NT2/D1 (cell line): ENCODE results near the gene TMEM222.

Source experiments
- DNase-seq: peaks from one replicate; pipeline ENCODE4 v3.0.0-alpha.2; 2011; ENCODE audit warnings: low read depth, low spot score
- H3K27me3 ChIP-seq: 2 replicates; pipeline ENCODE4 v1.6.0; 2011; ENCODE audit warnings: mild to moderate bottlenecking; ENCODE audit not compliant: insufficient read length, insufficient read depth
- H3K36me3 ChIP-seq: 2 replicates; pipeline ENCODE4 v1.6.1; 2011; ENCODE audit warnings: mild to moderate bottlenecking, low read length, mixed read lengths; ENCODE audit not compliant: insufficient read depth, insufficient read length
- H3K4me1 ChIP-seq: 2 replicates; pipeline ENCODE4 v1.5.1; 2011; ENCODE audit not compliant: insufficient read depth, insufficient read length
- H3K4me3 ChIP-seq: 2 replicates; pipeline ENCODE4 v1.5.1; 2011; ENCODE audit warnings: low read depth; ENCODE audit not compliant: insufficient read length
- H3K9ac ChIP-seq: 2 replicates; pipeline ENCODE4 v1.6.0; 2011; ENCODE audit warnings: low read depth; ENCODE audit not compliant: insufficient read length
- H3K9me3 ChIP-seq: 2 replicates; pipeline ENCODE4 v1.5.1; 2011; ENCODE audit warnings: mild to moderate bottlenecking, low read length; ENCODE audit not compliant: insufficient read depth
- SUZ12 ChIP-seq: IDR thresholded peaks from 2 replicates; pipeline ENCODE4 v1.6.1; 2011; ENCODE audit not compliant: insufficient read length, insufficient read depth; ENCODE audit errors: extremely low read depth
- YY1 ChIP-seq: IDR thresholded peaks from 2 replicates; pipeline ENCODE4 v1.6.1; 2011; ENCODE audit not compliant: insufficient read length, insufficient read depth
- ZNF274 ChIP-seq: IDR thresholded peaks from 2 replicates; pipeline ENCODE4 v1.6.1; 2011; ENCODE audit warnings: mild to moderate bottlenecking, low read depth, low read length

Gene TMEM222

DNA sequence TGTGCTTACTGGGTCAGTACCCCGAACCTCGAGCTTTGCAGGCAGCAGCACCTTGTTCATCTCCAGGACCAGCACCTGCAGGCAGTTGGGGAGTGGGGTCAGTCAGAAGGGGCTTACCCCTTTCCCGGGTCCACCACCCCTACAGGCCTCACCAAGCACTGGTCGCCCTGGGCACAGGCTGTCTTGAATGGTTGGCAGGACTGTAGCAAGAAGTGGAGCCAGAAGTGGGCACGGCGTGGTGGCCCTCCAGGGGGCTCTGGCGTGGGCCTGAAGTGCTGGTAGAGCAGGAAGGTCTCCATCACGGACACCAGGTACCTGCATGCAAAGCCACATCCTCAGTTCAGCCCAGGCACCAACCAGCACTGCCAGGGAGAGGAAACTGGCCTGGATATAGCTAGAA, 39.6 kb downstream of the TMEM222 start:
- H3K4me3 ChIP-seq = no peak overlapping the region
- peaks cover 20% of the 10 kb centered on the region for H3K27me3 ChIP-seq
- no peaks in the 10 kb centered on the region for H3K9me3 ChIP-seq
- no peak for DNase-seq
- TF ChIP-seq SUZ12 (no peak), YY1 (no peak), ZNF274 (no peak)
- H3K36me3 ChIP-seq = peaks cover 49% of the 10 kb centered on the region
- no peak overlapping the region for H3K9ac ChIP-seq
- peaks cover 34% of the 10 kb centered on the region for H3K4me1 ChIP-seq

GRCh38 chr1:27363766-27364695, 42.1 kb downstream of the TMEM222 start:
- Histone ChIP-seq H3K4me1 (peaks cover 29% of the 10 kb centered on the region), H3K4me3 (no peak overlapping the region), H3K36me3 (peaks cover 35% of the 10 kb centered on the region), H3K9me3 (no peaks in the 10 kb centered on the region), H3K9ac (no peak overlapping the region), H3K27me3 (peaks cover 5% of the 10 kb centered on the region)
- no peak for TF ChIP-seq YY1
- no peak for DNase-seq

DNA sequence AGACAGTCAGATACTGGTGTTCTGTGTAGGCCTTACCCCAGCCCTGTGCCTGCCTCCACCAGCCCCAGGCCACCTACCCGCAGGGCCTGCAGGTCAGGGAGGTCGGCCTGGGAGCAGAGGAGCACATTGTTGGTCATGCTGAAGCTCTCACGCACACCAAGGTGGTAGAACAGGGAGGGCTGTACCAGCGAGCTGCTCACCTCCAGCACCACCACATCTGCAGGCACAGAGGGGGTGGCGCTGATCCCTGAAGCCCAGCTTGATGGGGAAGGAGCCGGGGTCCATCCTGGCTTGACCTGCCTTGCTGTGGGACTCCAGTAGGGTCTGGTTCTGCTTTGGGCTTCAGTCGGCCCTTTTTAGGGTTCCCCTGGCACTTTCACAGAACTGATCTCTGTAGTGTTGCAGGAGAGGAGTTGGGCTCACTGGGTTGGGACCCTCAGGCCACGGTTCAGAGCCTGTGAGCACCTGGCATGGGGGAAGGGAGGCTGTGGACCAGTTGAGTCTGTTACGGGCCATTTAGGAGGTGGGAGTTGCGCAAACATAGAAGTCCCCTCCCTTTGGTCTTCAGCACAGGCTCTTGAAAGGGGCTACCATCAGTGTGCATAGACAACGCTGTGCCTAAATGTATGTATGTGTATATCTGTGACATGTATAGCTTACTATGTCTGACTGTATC, 42.9 kb downstream of the TMEM222 start:
- Histone ChIP-seq H3K4me3 (no peak overlapping the region), H3K36me3 (peaks cover 27% of the 10 kb centered on the region), H3K9me3 (no peaks in the 10 kb centered on the region), H3K27me3 (no peaks in the 10 kb centered on the region), H3K9ac (peak overlapping the region; percentile 12), H3K4me1 (peaks cover 28% of the 10 kb centered on the region)
- TF ChIP-seq ZNF274 = no peak
- no peak for TF ChIP-seq YY1
- no peak for TF ChIP-seq SUZ12
- DNase-seq = no peak

DNA sequence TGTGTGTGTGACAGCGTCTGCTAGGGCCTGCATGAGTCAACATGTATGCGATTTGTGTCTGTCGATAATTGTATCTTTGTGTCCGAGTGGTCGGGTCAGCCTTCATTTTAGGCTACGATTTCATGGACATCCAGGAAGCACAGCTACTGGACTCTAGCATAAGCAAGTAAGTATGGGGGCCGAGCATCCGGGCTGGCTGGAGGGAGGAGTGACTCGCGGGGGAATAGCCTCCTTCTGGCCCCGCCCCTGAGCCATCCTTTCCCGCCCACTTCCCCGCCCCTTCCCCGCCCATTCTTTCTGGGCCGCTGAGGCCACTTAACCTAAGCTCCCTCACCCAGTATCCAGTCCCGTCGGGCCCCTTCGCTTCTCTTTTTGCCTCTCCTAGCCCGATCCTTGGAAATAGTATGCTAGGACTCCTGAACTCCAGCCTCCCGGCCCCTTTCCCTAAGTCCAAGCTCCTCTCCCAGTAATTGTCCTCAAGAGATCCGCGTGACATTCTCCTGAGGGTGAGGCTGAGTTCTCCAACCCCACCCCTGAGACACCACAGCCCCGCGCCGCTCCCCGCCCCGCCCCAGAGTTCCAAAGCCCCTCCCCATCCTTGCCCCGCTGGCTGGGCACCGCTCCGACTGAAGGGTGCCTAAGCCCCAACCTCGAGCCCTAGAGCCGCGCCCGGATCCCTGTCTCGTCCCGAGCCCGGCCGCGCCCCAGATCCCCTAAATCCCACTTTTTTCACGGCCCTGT, 43.6 kb downstream of the TMEM222 start:
- H3K4me3 ChIP-seq = peak overlapping the region; percentile 69
- no peaks in the 10 kb centered on the region for H3K9me3 ChIP-seq
- peaks cover 24% of the 10 kb centered on the region for H3K4me1 ChIP-seq
- peaks cover 24% of the 10 kb centered on the region for H3K36me3 ChIP-seq
- no peak for TF ChIP-seq YY1
- no peak for TF ChIP-seq SUZ12
- no peak for TF ChIP-seq ZNF274
- DNase-seq = peak; percentile 87
- H3K27me3 ChIP-seq = no peaks in the 10 kb centered on the region
- H3K9ac ChIP-seq = peak overlapping the region; percentile 85

DNA sequence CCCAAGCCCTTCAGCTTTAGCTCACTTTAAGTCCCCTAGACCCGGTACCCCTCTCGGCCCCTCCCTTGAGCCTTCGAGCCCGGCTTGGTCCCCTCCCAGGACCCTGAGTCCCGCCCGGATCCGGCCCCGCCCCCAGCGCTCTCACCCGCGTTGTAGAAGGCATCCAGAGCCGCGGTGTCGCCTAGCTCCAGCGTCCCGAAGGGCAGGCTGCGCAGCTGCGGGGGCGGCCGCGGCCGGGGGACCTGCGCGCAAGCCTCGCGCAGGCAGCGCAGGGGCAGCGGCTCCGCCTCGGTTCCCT, 44.1 kb downstream of the TMEM222 start:
- Histone ChIP-seq H3K4me1 (peaks cover 24% of the 10 kb centered on the region), H3K36me3 (peaks cover 21% of the 10 kb centered on the region), H3K4me3 (peak overlapping the region; percentile 69), H3K27me3 (no peaks in the 10 kb centered on the region), H3K9ac (peak overlapping the region; percentile 85), H3K9me3 (no peaks in the 10 kb centered on the region)
- TF ChIP-seq ZNF274 (no peak), SUZ12 (no peak), YY1 (no peak)
- DNase-seq = peak; percentile 66

DNA sequence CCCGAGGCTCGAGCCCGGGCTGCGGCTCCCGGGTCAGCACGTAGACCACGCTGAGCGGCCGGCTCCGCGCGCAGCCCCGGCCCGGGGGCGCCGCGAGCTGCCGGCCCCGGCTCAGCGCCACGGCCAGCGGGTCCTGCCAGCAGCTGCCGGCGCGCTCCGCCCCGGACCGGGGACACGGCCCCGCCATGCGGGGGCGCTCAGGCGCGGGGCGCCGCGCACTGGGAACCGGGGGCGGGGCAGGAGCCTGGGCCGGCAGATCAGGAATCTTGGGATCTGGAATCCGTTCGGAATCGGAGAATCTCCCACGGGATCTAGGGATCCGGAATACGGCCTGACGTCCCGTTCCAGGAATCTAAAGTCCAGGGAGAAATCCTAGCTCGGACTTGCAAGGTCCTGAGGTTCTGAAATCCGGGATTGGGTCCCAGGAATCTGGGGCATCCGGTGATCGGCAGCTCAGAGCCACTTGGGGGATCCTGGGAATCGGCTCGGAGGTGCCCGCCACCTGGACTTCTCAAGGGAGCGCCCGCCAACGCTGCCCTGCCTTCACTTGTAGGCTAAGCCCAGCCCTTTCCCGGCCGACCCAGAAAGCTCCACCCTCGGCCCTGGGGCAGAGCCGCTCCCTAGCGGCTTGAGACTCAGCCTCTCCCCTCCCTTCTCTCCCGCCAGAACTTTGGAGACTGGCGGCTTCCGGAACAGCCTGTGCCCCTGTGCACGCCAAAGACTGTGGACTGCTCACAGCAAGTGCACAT, 44.6 kb downstream of the TMEM222 start, which contains the start of gene MAP3K6:
TSS of gene MAP3K6 (minus strand) at position 551 of the 749 bp plus-strand sequence. CDS start at position 187, 364 bp downstream.
- DNase-seq = peak; percentile 84
- peaks cover 24% of the 10 kb centered on the region for H3K4me1 ChIP-seq
- no peaks in the 10 kb centered on the region for H3K27me3 ChIP-seq
- H3K9ac ChIP-seq = peak within 1 kb of the TSS; percentile 85
- H3K4me3 ChIP-seq = peak within 1 kb of the TSS; percentile 69
- peaks cover 16% of the 10 kb centered on the region for H3K36me3 ChIP-seq
- TF ChIP-seq SUZ12 (no peak), YY1 (no peak), ZNF274 (no peak)
- no peaks in the 10 kb centered on the region for H3K9me3 ChIP-seq
